Natural killer cell treated with Interleukin-12 subunit alpha and Interleukin-12 subunit beta and Interleukin-15 and Interleukin-18, amount 100 ng/mL, for 72 hours (primary cell): ENCODE measurements around the gene MYH9. TPM values are rescaled to one million over a fixed set of nuclear protein-coding genes. Genes with fewer than 3 reads are reported as not detected.

Experiments
- ATAC-seq, 2 donors: fragments of 150-1000 bp; cut with Tn5 transposase in 1 of 2; sonication (Bioruptor Pico), chemical (Tn5 transposase) in 1 of 2; 2 replicates each; pipeline ENCODE4 v1.10.0; 2021
- DNase-seq: peaks from one replicate; pipeline ENCODE4 v3.0.0; 2022; ENCODE audit warnings: low spot score
- H3K27ac Mint-ChIP-seq, 2 donors: 1 replicate in 1 of 2; 2 replicates in 1 of 2; pipeline ENCODE4 v1.8.0; 2022; ENCODE audit warnings: mixed read lengths in 2 of 2, mild to moderate bottlenecking in 1 of 2, moderate library complexity in 1 of 2
- H3K27me3 Mint-ChIP-seq, 2 donors: 1 replicate in 1 of 2; 2 replicates in 1 of 2; pipeline ENCODE4 v1.8.0; 2022; ENCODE audit warnings: mixed read lengths in 2 of 2
- H3K36me3 Mint-ChIP-seq: one replicate; pipeline ENCODE4 v1.8.0; 2022; ENCODE audit warnings: mixed read lengths
- H3K4me1 Mint-ChIP-seq, 2 donors: 1 replicate in 1 of 2; 2 replicates in 1 of 2; pipeline ENCODE4 v1.8.0; 2022; ENCODE audit warnings: low read depth in 2 of 2, mixed read lengths in 2 of 2, mild to moderate bottlenecking in 1 of 2
- H3K4me3 Mint-ChIP-seq: one replicate; pipeline ENCODE4 v1.8.0; 2022; ENCODE audit warnings: mixed read lengths
- H3K9me3 Mint-ChIP-seq: 2 replicates; pipeline ENCODE4 v1.8.0; 2022; ENCODE audit warnings: mixed read lengths
- total RNA-seq, 2 donors: library from RNA; stranded (reverse); gene quantifications; one replicate each; pipeline ENCODE4 v1.2.3, GENCODE V29; 2022

Gene MYH9
- total RNA-seq, 2 donors from 2014 or later = 623 to 642 TPM

DNA sequence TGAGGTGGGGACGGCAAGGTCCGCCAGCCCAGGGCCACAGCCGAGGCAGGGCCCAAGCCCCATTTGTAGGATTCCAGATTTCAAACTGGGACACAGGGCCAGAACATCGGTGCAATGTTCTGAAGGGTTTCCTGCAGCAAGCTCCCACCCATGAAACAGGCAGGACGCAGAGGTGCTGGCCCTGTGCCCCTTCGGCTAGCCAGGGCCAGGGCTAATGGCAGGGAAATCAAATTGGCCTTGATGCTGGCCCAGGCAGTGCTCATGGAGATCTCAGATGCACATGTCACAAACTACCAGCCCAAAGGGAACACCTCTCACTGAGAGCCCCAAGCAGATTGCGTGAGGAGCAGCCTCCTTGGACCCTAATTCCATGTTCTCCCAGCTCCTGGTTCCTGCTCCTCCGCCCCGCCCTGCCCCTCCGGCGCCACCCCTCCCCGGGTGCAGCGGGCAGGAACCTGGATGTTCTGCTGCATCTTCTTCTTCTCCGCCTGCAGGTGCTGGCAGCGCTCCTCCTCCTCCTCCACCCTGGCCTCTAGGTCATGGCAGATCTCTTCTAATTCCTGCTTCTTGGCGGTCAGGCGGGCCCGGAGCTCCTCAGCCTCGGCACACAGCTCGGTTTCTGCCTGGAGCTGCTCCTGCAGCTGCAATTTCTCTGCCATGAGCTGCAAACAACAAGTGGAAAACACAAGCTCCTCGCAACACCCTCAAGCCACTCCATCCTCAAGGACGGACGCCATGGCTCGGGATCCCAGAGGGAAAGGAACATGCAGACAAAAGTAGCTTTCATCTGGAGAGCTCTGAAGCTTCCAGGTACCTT is 87.2 kb downstream of the MYH9 start:
- ATAC-seq = no peak
- Mint-ChIP-seq H3K9me3 (no peaks in the 10 kb centered on the region), H3K27me3 (no peaks in the 10 kb centered on the region), H3K27ac (peak overlapping the region in 1 of 2 donors; percentile 60), H3K36me3 (peaks cover 18% of the 10 kb centered on the region), H3K4me1 (peaks cover 6 to 15% of the 10 kb centered on the region in 2 donors), H3K4me3 (no peak overlapping the region)
- no peak for DNase-seq

- peaks cover 6 to 15% of the 10 kb centered on the region in 2 donors for H3K4me1 Mint-ChIP-seq
- no peak for DNase-seq
- ATAC-seq = no peak
- no peaks in the 10 kb centered on the region for H3K9me3 Mint-ChIP-seq
- H3K4me3 Mint-ChIP-seq = no peak overlapping the region
- no peak overlapping the region for H3K27ac Mint-ChIP-seq
- H3K36me3 Mint-ChIP-seq = peaks cover 20% of the 10 kb centered on the region
- H3K27me3 Mint-ChIP-seq = no peaks in the 10 kb centered on the region
These were observed 87.9 kb downstream of the MYH9 start for GRCh38 chr22:36299911-36300310.

DNA sequence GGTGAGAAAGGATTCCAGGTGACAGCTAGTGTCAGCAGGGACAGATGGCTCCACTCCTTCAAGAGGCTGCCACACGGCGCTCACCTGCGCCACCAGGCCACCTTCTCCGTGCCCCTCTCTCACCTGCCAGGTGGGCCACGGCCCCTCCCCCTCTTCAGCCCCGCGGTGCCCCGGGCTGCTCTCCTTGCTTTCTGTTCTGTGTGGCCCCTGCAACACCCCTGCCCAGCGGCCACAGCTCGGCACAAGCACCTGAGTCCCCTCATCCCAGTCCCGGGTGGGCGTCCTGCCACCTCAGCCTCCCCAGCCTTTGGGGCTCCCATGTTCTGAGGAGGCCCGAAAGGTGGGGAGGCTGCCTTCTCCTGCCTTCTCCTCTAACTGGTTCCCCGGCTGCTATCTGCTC is 88.5 kb downstream of the MYH9 start:
- H3K4me1 Mint-ChIP-seq = peaks cover 6 to 16% of the 10 kb centered on the region in 2 donors
- DNase-seq = no peak
- H3K4me3 Mint-ChIP-seq = no peak overlapping the region
- ATAC-seq = no peak
- H3K9me3 Mint-ChIP-seq = no peaks in the 10 kb centered on the region
- no peak overlapping the region for H3K27ac Mint-ChIP-seq
- H3K36me3 Mint-ChIP-seq = peaks cover 23% of the 10 kb centered on the region
- no peaks in the 10 kb centered on the region for H3K27me3 Mint-ChIP-seq

- Mint-ChIP-seq H3K4me3 (no peak overlapping the region), H3K27ac (no peak overlapping the region), H3K4me1 (peaks cover 6 to 15% of the 10 kb centered on the region in 2 donors), H3K27me3 (no peaks in the 10 kb centered on the region), H3K36me3 (peaks cover 26% of the 10 kb centered on the region), H3K9me3 (no peaks in the 10 kb centered on the region)
- DNase-seq (no peak), ATAC-seq (no peak)
These were observed 89.2 kb downstream of the MYH9 start for GRCh38 chr22:36298601-36299000.

- no peak for DNase-seq
- Mint-ChIP-seq H3K4me3 (no peak overlapping the region), H3K27me3 (no peaks in the 10 kb centered on the region), H3K9me3 (no peaks in the 10 kb centered on the region), H3K27ac (peak overlapping the region in 1 of 2 donors; percentile 27), H3K4me1 (peaks cover 6 to 15% of the 10 kb centered on the region in 2 donors), H3K36me3 (peaks cover 26% of the 10 kb centered on the region)
- no peak for ATAC-seq
These were observed 89.6 kb downstream of the MYH9 start for GRCh38 chr22:36298118-36298517.

- Mint-ChIP-seq H3K27me3 (no peaks in the 10 kb centered on the region), H3K27ac (peak overlapping the region in 1 of 2 donors; percentile 27), H3K36me3 (peaks cover 29% of the 10 kb centered on the region), H3K4me3 (no peak overlapping the region), H3K4me1 (peaks cover 6 to 18% of the 10 kb centered on the region in 2 donors), H3K9me3 (no peaks in the 10 kb centered on the region)
- ATAC-seq = no peak
- DNase-seq = no peak
These were observed 90.2 kb downstream of the MYH9 start for GRCh38 chr22:36297568-36297967.

GRCh38 chr22:36296690-36297089 is 91.1 kb downstream of the MYH9 start:
- Mint-ChIP-seq H3K4me3 (no peak overlapping the region), H3K27me3 (no peaks in the 10 kb centered on the region), H3K4me1 (peaks cover 12 to 20% of the 10 kb centered on the region in 2 donors), H3K36me3 (peaks cover 35% of the 10 kb centered on the region), H3K27ac (no peak overlapping the region), H3K9me3 (no peaks in the 10 kb centered on the region)
- no peak for DNase-seq
- ATAC-seq = no peak

GRCh38 chr22:36295247-36295646 is 92.5 kb downstream of the MYH9 start:
- DNase-seq (no peak), ATAC-seq (no peak)
- H3K36me3 Mint-ChIP-seq = peaks cover 30% of the 10 kb centered on the region
- H3K4me3 Mint-ChIP-seq = no peak overlapping the region
- H3K27me3 Mint-ChIP-seq = no peaks in the 10 kb centered on the region
- H3K27ac Mint-ChIP-seq = peak overlapping the region in 1 of 2 donors; percentile 7
- H3K4me1 Mint-ChIP-seq = peaks cover 6 to 14% of the 10 kb centered on the region in 2 donors
- H3K9me3 Mint-ChIP-seq = no peaks in the 10 kb centered on the region

GRCh38 chr22:36294801-36295200 is 93.0 kb downstream of the MYH9 start:
- Mint-ChIP-seq H3K4me3 (no peak overlapping the region), H3K36me3 (peaks cover 32% of the 10 kb centered on the region), H3K4me1 (peaks cover 10 to 17% of the 10 kb centered on the region in 2 donors), H3K9me3 (no peaks in the 10 kb centered on the region), H3K27ac (peak overlapping the region in 1 of 2 donors; percentile 47), H3K27me3 (no peaks in the 10 kb centered on the region)
- no peak for ATAC-seq
- DNase-seq = no peak

- DNase-seq = no peak
- peak overlapping the region in 1 of 2 donors; percentile 47 for H3K27ac Mint-ChIP-seq
- H3K36me3 Mint-ChIP-seq = peaks cover 35% of the 10 kb centered on the region
- no peak overlapping the region for H3K4me3 Mint-ChIP-seq
- no peak for ATAC-seq
- H3K9me3 Mint-ChIP-seq = no peaks in the 10 kb centered on the region
- no peaks in the 10 kb centered on the region for H3K27me3 Mint-ChIP-seq
- peaks cover 15 to 23% of the 10 kb centered on the region in 2 donors for H3K4me1 Mint-ChIP-seq
These were observed 93.5 kb downstream of the MYH9 start for GRCh38 chr22:36294293-36294620.

DNA sequence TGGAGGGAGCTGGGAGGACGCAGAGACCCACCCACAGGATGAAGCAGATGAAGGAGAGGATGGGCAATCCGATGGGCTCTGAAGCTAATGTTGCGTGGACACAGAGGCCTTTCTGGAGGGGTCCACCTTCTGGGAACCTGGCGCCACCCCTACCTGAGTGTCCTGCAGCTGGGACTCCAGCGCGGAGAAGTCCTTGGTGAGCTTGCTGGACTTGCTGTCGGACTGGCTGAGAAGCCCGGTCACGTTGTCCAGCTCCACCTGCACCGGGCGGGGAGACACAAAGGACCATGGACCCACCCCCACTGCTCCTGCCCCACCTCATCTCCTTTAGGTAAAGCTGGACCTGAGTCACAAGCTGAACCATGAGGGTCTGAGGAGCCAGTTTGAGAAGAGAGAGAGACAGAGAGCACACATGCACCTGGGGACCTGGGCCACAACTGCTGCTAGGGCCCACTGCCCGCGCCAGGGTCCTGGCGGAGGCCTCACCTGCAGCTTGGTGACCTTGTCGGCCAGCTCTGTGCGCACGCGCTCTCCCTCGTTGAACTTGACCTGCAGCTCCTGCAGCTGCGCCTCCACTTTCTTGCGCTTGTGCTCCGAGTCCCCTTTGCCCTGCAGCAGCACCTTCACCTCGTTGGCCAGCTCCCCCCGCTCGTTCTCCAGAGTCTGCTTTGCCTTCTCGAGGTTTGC is 94.0 kb downstream of the MYH9 start:
- Mint-ChIP-seq H3K9me3 (no peaks in the 10 kb centered on the region), H3K4me1 (peaks cover 20 to 28% of the 10 kb centered on the region in 2 donors), H3K4me3 (no peak overlapping the region), H3K27me3 (no peaks in the 10 kb centered on the region), H3K27ac (peak overlapping the region in 1 of 2 donors; percentile 47), H3K36me3 (peaks cover 35% of the 10 kb centered on the region)
- DNase-seq = no peak
- no peak for ATAC-seq

- Mint-ChIP-seq H3K9me3 (no peaks in the 10 kb centered on the region), H3K27ac (peak overlapping the region in 1 of 2 donors; percentile 49), H3K27me3 (no peaks in the 10 kb centered on the region), H3K4me3 (no peak overlapping the region), H3K4me1 (peaks cover 27 to 33% of the 10 kb centered on the region in 2 donors), H3K36me3 (peaks cover 35% of the 10 kb centered on the region)
- ATAC-seq (peak in 1 of 2 donors; percentile 24), DNase-seq (no peak)
These were observed 94.8 kb downstream of the MYH9 start for GRCh38 chr22:36292823-36293530.

- H3K27me3 Mint-ChIP-seq = no peaks in the 10 kb centered on the region
- peaks cover 29 to 33% of the 10 kb centered on the region in 2 donors for H3K4me1 Mint-ChIP-seq
- H3K27ac Mint-ChIP-seq = peak overlapping the region; percentile 49 to 56
- H3K9me3 Mint-ChIP-seq = no peaks in the 10 kb centered on the region
- DNase-seq (no peak), ATAC-seq (no peak)
- H3K36me3 Mint-ChIP-seq = peaks cover 33% of the 10 kb centered on the region
- H3K4me3 Mint-ChIP-seq = no peak overlapping the region
These were observed 95.7 kb downstream of the MYH9 start for GRCh38 chr22:36291831-36292740.
